B cell (primary cell): ENCODE results near the gene RNF166.

Source experiments
- CTCF ChIP-seq: fragments of 200-600 bp; IDR thresholded peaks from one replicate; pipeline ENCODE4 v1.8.0; 2022; ENCODE audit warnings: antibody characterized with exemption, mild to moderate bottlenecking
- EZH2 ChIP-seq: IDR thresholded peaks from 2 replicates; pipeline ENCODE4 v1.6.1; 2012; ENCODE audit warnings: borderline replicate concordance, low read depth, mild to moderate bottlenecking, moderate library complexity, low read length; ENCODE audit not compliant: insufficient read depth, poor library complexity, severe bottlenecking

- no peak for TF ChIP-seq CTCF
- no peak for TF ChIP-seq EZH2
These were observed 25.5 kb upstream of the RNF166 start for GRCh38 chr16:88731699-88732098.
